Measurements from ENCODE around the gene PLCB2. TPM values are rescaled to one million over a fixed set of nuclear protein-coding genes. Genes with fewer than 3 reads are reported as not detected.

The PLCB2 gene
- total RNA-seq, 2 donors from 2014 or later: 1.9 to 8.4 TPM

- no peaks in the 10 kb centered on the region for H3K36me3 ChIP-seq
- H3K27ac ChIP-seq: no peak overlapping the region
- DNase-seq (ENCODE audit: low spot score): no peak
- H3K4me1 ChIP-seq: peaks cover 0 to 16% of the 10 kb centered on the region in 2 donors
- H3K4me3 ChIP-seq: no peak overlapping the region
- no peaks in the 10 kb centered on the region for H3K9me3 ChIP-seq
- no peaks in the 10 kb centered on the region for H3K27me3 ChIP-seq
- TF ChIP-seq CTCF (IDR thresholded peaks at IDR 0.05): no peak
Measured at GRCh38 chr15:40245666-40246450, 61.9 kb downstream of the PLCB2 start.

GRCh38 chr15:40244961-40245523, 62.7 kb downstream of the PLCB2 start:
- no peak for DNase-seq (ENCODE audit: low spot score)
- no peak overlapping the region for H3K27ac ChIP-seq
- H3K4me1 ChIP-seq: peaks cover 0 to 12% of the 10 kb centered on the region in 2 donors
- no peaks in the 10 kb centered on the region for H3K27me3 ChIP-seq
- H3K4me3 ChIP-seq: no peak overlapping the region
- TF ChIP-seq CTCF (IDR thresholded peaks at IDR 0.05): no peak
- no peaks in the 10 kb centered on the region for H3K9me3 ChIP-seq
- no peaks in the 10 kb centered on the region for H3K36me3 ChIP-seq

GRCh38 chr15:40243126-40243810, 64.5 kb downstream of the PLCB2 start:
- no peak overlapping the region for H3K4me3 ChIP-seq
- H3K36me3 ChIP-seq: no peaks in the 10 kb centered on the region
- TF ChIP-seq CTCF (IDR thresholded peaks at IDR 0.05): no peak
- DNase-seq (ENCODE audit: low spot score): no peak
- no peaks in the 10 kb centered on the region for H3K27me3 ChIP-seq
- no peak overlapping the region for H3K27ac ChIP-seq
- H3K9me3 ChIP-seq: no peaks in the 10 kb centered on the region
- peaks cover 0 to 16% of the 10 kb centered on the region in 2 donors for H3K4me1 ChIP-seq

- Histone ChIP-seq H3K27ac (no peak overlapping the region), H3K27me3 (no peaks in the 10 kb centered on the region), H3K4me3 (no peak overlapping the region), H3K4me1 (peaks cover 0 to 16% of the 10 kb centered on the region in 2 donors), H3K36me3 (no peaks in the 10 kb centered on the region), H3K9me3 (no peaks in the 10 kb centered on the region)
- TF ChIP-seq CTCF (IDR thresholded peaks at IDR 0.05): no peak
- no peak for DNase-seq (ENCODE audit: low spot score)
Measured at GRCh38 chr15:40242601-40243000, 65.1 kb downstream of the PLCB2 start.

GRCh38 chr15:40242213-40242599, 65.5 kb downstream of the PLCB2 start:
- H3K36me3 ChIP-seq: no peaks in the 10 kb centered on the region
- TF ChIP-seq CTCF (IDR thresholded peaks at IDR 0.05): no peak
- no peak overlapping the region for H3K4me3 ChIP-seq
- no peak for DNase-seq (ENCODE audit: low spot score)
- H3K27ac ChIP-seq: no peak overlapping the region
- no peaks in the 10 kb centered on the region for H3K27me3 ChIP-seq
- no peaks in the 10 kb centered on the region for H3K9me3 ChIP-seq
- H3K4me1 ChIP-seq: peaks cover 0 to 16% of the 10 kb centered on the region in 2 donors

Measured in right atrium auricular region (tissue), 2 donors.